A549 (cell line): ENCODE measurements around the gene CD27.

Experiments used
- BHLHE40 ChIP-seq: IDR thresholded peaks from 2 replicates; pipeline ENCODE4 v1.6.1; 2012; ENCODE audit warnings: low read depth, low read length, inconsistent platforms
- ELK1 ChIP-seq: fragments of 150-350 bp; IDR thresholded peaks from 2 replicates; pipeline ENCODE4 v1.6.1; 2014; ENCODE audit warnings: low read depth, mild to moderate bottlenecking, low read length
- EP300 ChIP-seq, 2 experiments: fragments of >200 bp; sonication (Bioruptor Twin); formaldehyde crosslinking; IDR thresholded peaks; 2 replicates in 1 of 2; 3 replicates in 1 of 2; pipeline ENCODE4 v1.6.1; 2016 to 2017
- GATA3 ChIP-seq: IDR thresholded peaks from 2 replicates; pipeline ENCODE4 v1.6.1; 2012; ENCODE audit warnings: borderline replicate concordance
- HDAC2 ChIP-seq: fragments of 200-600 bp; sonication (generic); IDR thresholded peaks from 2 replicates; pipeline ENCODE4 v1.6.1; 2016
- MAFK ChIP-seq: fragments of 450-650 bp; IDR thresholded peaks from 2 replicates; pipeline ENCODE4 v1.6.1; 2014; ENCODE audit not compliant: partially characterized antibody
- PBX3 ChIP-seq: IDR thresholded peaks from 2 replicates; pipeline ENCODE4 v1.6.1; 2012
- POLR2A ChIP-seq: IDR thresholded peaks from 2 replicates; pipeline ENCODE4 v1.6.1; 2012; ENCODE audit warnings: mild to moderate bottlenecking, low read length
- TP53 ChIP-seq: fragments of 250-450 bp; sonication (Bioruptor Pico); IDR thresholded peaks from 2 replicates; pipeline ENCODE4 v1.5.0; 2021; ENCODE audit warnings: mild to moderate bottlenecking, moderate library complexity
- USF2 ChIP-seq: fragments of 450-650 bp; IDR thresholded peaks from 2 replicates; pipeline ENCODE4 v1.6.1; 2014; ENCODE audit warnings: antibody characterized with exemption
- ZFP36 ChIP-seq: fragments of 450-650 bp; IDR thresholded peaks from 2 replicates; pipeline ENCODE4 v1.6.1; 2014; ENCODE audit warnings: borderline replicate concordance; ENCODE audit not compliant: partially characterized antibody
- TF ChIP-seq, protein P1 (sequence below): fragments of >200 bp; sonication (Bioruptor Twin); formaldehyde crosslinking; IDR thresholded peaks from 3 replicates; pipeline ENCODE4 v1.5.1; 2016
- TF ChIP-seq, protein P2 (sequence below): IDR thresholded peaks from 2 replicates; pipeline ENCODE4 v1.6.1; 2012

DNA sequence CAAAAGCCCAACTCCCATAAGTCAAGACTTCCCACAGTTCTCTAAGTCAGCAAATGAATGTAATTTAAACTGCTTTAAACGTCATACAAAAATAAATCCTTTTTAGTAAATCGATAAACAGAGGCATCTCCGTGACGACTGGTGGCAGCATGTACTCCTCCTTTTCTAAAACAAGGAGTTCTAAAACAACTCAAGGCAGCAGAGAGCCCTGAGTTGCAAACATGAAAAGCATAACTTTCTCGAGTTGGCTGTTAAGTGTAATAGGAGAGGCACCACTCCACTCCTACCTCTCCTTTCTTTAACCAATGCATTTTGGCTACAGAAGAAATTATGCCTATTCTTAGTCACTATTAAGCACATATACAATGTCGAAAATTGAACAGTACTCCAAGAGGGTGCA is 38.8 kb upstream of the CD27 start:
- TF ChIP-seq HDAC2 (no peak), POLR2A (no peak), GATA3 (no peak), BHLHE40 (no peak), MAFK (no peak), EP300 (IDR thresholded peaks at IDR 0.05) (no peak), TP53 (CRISPR knock-in tag) (no peak), PBX3 (no peak), ZFP36 (no peak), ELK1 (no peak), USF2 (no peak)
- TF ChIP-seq, protein P1, sequence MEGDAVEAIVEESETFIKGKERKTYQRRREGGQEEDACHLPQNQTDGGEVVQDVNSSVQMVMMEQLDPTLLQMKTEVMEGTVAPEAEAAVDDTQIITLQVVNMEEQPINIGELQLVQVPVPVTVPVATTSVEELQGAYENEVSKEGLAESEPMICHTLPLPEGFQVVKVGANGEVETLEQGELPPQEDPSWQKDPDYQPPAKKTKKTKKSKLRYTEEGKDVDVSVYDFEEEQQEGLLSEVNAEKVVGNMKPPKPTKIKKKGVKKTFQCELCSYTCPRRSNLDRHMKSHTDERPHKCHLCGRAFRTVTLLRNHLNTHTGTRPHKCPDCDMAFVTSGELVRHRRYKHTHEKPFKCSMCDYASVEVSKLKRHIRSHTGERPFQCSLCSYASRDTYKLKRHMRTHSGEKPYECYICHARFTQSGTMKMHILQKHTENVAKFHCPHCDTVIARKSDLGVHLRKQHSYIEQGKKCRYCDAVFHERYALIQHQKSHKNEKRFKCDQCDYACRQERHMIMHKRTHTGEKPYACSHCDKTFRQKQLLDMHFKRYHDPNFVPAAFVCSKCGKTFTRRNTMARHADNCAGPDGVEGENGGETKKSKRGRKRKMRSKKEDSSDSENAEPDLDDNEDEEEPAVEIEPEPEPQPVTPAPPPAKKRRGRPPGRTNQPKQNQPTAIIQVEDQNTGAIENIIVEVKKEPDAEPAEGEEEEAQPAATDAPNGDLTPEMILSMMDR: no peak
- TF ChIP-seq, protein P2, sequence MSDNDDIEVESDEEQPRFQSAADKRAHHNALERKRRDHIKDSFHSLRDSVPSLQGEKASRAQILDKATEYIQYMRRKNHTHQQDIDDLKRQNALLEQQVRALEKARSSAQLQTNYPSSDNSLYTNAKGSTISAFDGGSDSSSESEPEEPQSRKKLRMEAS: no peak
